ENCODE measurements around the gene FAU. TPM values are rescaled to one million over a fixed set of nuclear protein-coding genes. Genes with fewer than 3 reads are reported as not detected.

The FAU gene
- total and polyA plus RNA-seq, 9 of the 15 experiments (the other 6 are each of a cell fraction or from before 2014, with no cell fraction given): 433 to 1,827 (median 942) TPM

DNA sequence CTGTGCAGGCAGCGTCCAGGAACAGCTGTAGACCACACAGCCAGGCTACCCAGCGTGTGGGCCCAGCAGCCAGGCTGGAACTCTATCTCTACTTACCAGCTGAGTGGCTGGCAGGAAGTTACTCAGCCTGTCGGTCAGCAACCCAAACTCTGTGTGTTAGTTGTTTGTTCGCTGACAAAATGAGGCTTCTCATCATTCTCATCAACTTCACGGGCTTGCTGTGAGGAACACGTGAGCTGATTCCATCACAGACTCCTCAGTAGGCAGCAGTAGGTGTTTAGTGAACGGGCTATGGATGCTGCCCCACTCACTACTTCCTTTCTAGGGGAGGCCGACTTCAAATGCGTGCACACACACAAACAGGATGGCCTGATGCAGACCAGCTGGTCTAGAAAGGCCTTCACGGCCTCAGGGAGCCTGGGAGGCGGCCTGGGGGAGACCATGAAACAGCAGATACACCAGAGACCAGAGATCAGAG is 47.3 kb upstream of the FAU start (continued):
- no peak for TF ChIP-seq MTA1 (IDR thresholded peaks at IDR 0.05; ENCODE audit: borderline replicate concordance)
- TF ChIP-seq, protein P1, sequence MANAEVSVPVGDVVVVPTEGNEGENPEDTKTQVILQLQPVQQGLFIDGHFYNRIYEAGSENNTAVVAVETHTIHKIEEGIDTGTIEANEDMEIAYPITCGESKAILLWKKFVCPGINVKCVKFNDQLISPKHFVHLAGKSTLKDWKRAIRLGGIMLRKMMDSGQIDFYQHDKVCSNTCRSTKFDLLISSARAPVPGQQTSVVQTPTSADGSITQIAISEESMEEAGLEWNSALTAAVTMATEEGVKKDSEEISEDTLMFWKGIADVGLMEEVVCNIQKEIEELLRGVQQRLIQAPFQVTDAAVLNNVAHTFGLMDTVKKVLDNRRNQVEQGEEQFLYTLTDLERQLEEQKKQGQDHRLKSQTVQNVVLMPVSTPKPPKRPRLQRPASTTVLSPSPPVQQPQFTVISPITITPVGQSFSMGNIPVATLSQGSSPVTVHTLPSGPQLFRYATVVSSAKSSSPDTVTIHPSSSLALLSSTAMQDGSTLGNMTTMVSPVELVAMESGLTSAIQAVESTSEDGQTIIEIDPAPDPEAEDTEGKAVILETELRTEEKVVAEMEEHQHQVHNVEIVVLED (CRISPR knock-in tag; IDR thresholded peaks at IDR 0.05): no peak
- TF ChIP-seq, protein P2, sequence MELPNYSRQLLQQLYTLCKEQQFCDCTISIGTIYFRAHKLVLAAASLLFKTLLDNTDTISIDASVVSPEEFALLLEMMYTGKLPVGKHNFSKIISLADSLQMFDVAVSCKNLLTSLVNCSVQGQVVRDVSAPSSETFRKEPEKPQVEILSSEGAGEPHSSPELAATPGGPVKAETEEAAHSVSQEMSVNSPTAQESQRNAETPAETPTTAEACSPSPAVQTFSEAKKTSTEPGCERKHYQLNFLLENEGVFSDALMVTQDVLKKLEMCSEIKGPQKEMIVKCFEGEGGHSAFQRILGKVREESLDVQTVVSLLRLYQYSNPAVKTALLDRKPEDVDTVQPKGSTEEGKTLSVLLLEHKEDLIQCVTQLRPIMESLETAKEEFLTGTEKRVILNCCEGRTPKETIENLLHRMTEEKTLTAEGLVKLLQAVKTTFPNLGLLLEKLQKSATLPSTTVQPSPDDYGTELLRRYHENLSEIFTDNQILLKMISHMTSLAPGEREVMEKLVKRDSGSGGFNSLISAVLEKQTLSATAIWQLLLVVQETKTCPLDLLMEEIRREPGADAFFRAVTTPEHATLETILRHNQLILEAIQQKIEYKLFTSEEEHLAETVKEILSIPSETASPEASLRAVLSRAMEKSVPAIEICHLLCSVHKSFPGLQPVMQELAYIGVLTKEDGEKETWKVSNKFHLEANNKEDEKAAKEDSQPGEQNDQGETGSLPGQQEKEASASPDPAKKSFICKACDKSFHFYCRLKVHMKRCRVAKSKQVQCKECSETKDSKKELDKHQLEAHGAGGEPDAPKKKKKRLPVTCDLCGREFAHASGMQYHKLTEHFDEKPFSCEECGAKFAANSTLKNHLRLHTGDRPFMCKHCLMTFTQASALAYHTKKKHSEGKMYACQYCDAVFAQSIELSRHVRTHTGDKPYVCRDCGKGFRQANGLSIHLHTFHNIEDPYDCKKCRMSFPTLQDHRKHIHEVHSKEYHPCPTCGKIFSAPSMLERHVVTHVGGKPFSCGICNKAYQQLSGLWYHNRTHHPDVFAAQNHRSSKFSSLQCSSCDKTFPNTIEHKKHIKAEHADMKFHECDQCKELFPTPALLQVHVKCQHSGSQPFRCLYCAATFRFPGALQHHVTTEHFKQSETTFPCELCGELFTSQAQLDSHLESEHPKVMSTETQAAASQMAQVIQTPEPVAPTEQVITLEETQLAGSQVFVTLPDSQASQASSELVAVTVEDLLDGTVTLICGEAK (IDR thresholded peaks at IDR 0.05): 0 out of 2 replicates have a peak, but pooled peaks have one; percentile 19
- TF ChIP-seq, protein P2 (CRISPR knock-in tag; IDR thresholded peaks at IDR 0.05): no peak
- TF ChIP-seq SOX6 (IDR thresholded peaks at IDR 0.05): 0 out of 2 replicates have a peak, but pooled peaks have one; percentile 42
- TF ChIP-seq, protein P3, sequence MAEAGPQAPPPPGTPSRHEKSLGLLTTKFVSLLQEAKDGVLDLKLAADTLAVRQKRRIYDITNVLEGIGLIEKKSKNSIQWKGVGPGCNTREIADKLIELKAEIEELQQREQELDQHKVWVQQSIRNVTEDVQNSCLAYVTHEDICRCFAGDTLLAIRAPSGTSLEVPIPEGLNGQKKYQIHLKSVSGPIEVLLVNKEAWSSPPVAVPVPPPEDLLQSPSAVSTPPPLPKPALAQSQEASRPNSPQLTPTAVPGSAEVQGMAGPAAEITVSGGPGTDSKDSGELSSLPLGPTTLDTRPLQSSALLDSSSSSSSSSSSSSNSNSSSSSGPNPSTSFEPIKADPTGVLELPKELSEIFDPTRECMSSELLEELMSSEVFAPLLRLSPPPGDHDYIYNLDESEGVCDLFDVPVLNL (CRISPR knock-in tag; IDR thresholded peaks at IDR 0.05; ENCODE audit: low read depth): no peak
- TF ChIP-seq CREBBP (IDR thresholded peaks at IDR 0.05; ENCODE audit: low read depth, low read length): no peak
- peak; percentile 63; the same call in 1 of the 2 replicates for TF ChIP-seq BCOR (IDR thresholded peaks at IDR 0.05)
- no peak; the same call in 1 of the 2 replicates for TF ChIP-seq CC2D1A (IDR thresholded peaks at IDR 0.05)
- TF ChIP-seq, protein P4, sequence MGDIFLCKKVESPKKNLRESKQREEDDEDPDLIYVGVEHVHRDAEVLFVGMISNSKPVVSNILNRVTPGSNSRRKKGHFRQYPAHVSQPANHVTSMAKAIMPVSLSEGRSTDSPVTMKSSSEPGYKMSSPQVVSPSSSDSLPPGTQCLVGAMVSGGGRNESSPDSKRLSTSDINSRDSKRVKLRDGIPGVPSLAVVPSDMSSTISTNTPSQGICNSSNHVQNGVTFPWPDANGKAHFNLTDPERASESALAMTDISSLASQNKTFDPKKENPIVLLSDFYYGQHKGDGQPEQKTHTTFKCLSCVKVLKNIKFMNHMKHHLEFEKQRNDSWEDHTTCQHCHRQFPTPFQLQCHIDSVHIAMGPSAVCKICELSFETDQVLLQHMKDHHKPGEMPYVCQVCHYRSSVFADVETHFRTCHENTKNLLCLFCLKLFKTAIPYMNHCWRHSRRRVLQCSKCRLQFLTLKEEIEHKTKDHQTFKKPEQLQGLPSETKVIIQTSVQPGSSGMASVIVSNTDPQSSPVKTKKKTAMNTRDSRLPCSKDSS (IDR thresholded peaks at IDR 0.05; ENCODE audit: low read depth, partially characterized antibody): no peak
- no peak for TF ChIP-seq POLR2B (IDR thresholded peaks at IDR 0.05; ENCODE audit: low read depth, partially characterized antibody)
- TF ChIP-seq ZNF668 (CRISPR knock-in tag; IDR thresholded peaks at IDR 0.05): no peak
- TF ChIP-seq HNRNPLL (IDR thresholded peaks at IDR 0.05; ENCODE audit: low read depth, low read length, poor library complexity, severe bottlenecking): no peak
- no peak for TF ChIP-seq HOXB6 (CRISPR knock-in tag; IDR thresholded peaks at IDR 0.05; ENCODE audit: borderline replicate concordance)
- TF ChIP-seq HDAC3 (IDR thresholded peaks at IDR 0.05; ENCODE audit: borderline replicate concordance, partially characterized antibody): peak; percentile 60
- TF ChIP-seq EP300 (IDR thresholded peaks at IDR 0.05; ENCODE audit: low read length): peak; percentile 68; the same call in 1 of the 2 replicates
